Tibial nerve (tissue), 4 donors: ENCODE data around the gene RNF220.

Source experiments
- CTCF ChIP-seq, 5 experiments: fragments of 200-600 bp in 3 of 5; fragments of 450-650 bp in 2 of 5; sonication (generic) in 3 of 5; IDR thresholded peaks; one replicate each; pipeline ENCODE4 v1.5.1; 2016 to 2019; ENCODE audit warnings: antibody characterized with exemption in 5 of 5, mild to moderate bottlenecking in 3 of 5, moderate library complexity in 2 of 5
- EP300 ChIP-seq, 2 donors: sonication (generic); formaldehyde crosslinking; IDR thresholded peaks; one replicate each; pipeline ENCODE4 v1.6.1; 2017; ENCODE audit warnings: antibody characterized with exemption in 2 of 2, mild to moderate bottlenecking in 1 of 2

GRCh38 chr1:44553127-44553758 lies 148.2 kb downstream of the RNF220 start:
- TF ChIP-seq EP300 (IDR thresholded peaks at IDR 0.05) (no peak), CTCF (IDR thresholded peaks at IDR 0.05) (no peak)
